Fibroblast of skin of right quadriceps (primary cell): Measurements from ENCODE around the gene NBAS.

Source experiments
- DNase-seq: peaks from one replicate; pipeline ENCODE4 v3.0.0-alpha.2; 2013

NBAS gene

GRCh38 chr2:15155959-15156574 lies 405.1 kb downstream of the NBAS start:
- DNase-seq, result no peak

- DNase-seq, result peak; percentile 48
These were observed 406.8 kb downstream of the NBAS start for GRCh38 chr2:15154297-15154696.

- no peak for DNase-seq
These were observed 408.8 kb downstream of the NBAS start for GRCh38 chr2:15152382-15152781.

- no peak for DNase-seq
These were observed 412.1 kb downstream of the NBAS start for GRCh38 chr2:15149063-15149462.

- DNase-seq, result no peak
These were observed 413.5 kb downstream of the NBAS start for GRCh38 chr2:15147591-15147990.

GRCh38 chr2:15146960-15147359 lies 414.2 kb downstream of the NBAS start:
- DNase-seq, result no peak

GRCh38 chr2:15145919-15146318 lies 415.2 kb downstream of the NBAS start:
- no peak for DNase-seq

- DNase-seq, result no peak
These were observed 415.9 kb downstream of the NBAS start for GRCh38 chr2:15145046-15145817.

GRCh38 chr2:15142069-15142689 lies 419.0 kb downstream of the NBAS start:
- DNase-seq, result peak; percentile 13

GRCh38 chr2:15141211-15141610 lies 419.9 kb downstream of the NBAS start:
- DNase-seq, result no peak

- no peak for DNase-seq
These were observed 424.5 kb downstream of the NBAS start for GRCh38 chr2:15136639-15137038.

GRCh38 chr2:15134957-15135356 lies 426.2 kb downstream of the NBAS start:
- DNase-seq, result no peak

- no peak for DNase-seq
These were observed 427.7 kb downstream of the NBAS start for GRCh38 chr2:15133461-15133860.

GRCh38 chr2:15128846-15129245 lies 432.3 kb downstream of the NBAS start:
- no peak for DNase-seq

- no peak for DNase-seq
These were observed 433.3 kb downstream of the NBAS start for GRCh38 chr2:15127876-15128275.

GRCh38 chr2:15127301-15127700 lies 433.8 kb downstream of the NBAS start:
- DNase-seq, result no peak

- DNase-seq, result no peak
These were observed 434.8 kb downstream of the NBAS start for GRCh38 chr2:15126373-15126772.

GRCh38 chr2:15122915-15123314 lies 438.2 kb downstream of the NBAS start:
- DNase-seq, result peak; percentile 27

- peak; percentile 17 for DNase-seq
These were observed 440.5 kb downstream of the NBAS start for GRCh38 chr2:15120631-15121030.

GRCh38 chr2:15119722-15120175 lies 441.4 kb downstream of the NBAS start:
- DNase-seq, result no peak

GRCh38 chr2:15117409-15118050 lies 443.6 kb downstream of the NBAS start:
- DNase-seq, result no peak
